ENCODE results near the gene ARHGEF38.

GRCh38 chr4:105607876-105608275 is 55.5 kb downstream of the ARHGEF38 start:
- TF ChIP-seq CTCF (IDR thresholded peaks at IDR 0.05) (no peak), POLR2A (IDR thresholded peaks at IDR 0.05) (no peak)

Data from body of pancreas (tissue), 4 donors.